H9 (cell line): ENCODE results near the gene TRPM3. TPM values are rescaled to one million over a fixed set of nuclear protein-coding genes. Genes with fewer than 3 reads are reported as not detected.

Experiments
- DNase-seq: peaks from one replicate; pipeline ENCODE4 v3.0.0-alpha.2; 2017
- H2AFZ ChIP-seq: one replicate; pipeline ENCODE4 v1.6.1; 2013; ENCODE audit warnings: mild to moderate bottlenecking, low read length, control low read depth, moderate library complexity
- H2AK5ac ChIP-seq: 2 replicates; pipeline ENCODE4 v1.6.1; 2013; ENCODE audit warnings: low read length, control low read depth, mixed read lengths; ENCODE audit not compliant: insufficient read length
- H2BK120ac ChIP-seq: one replicate; pipeline ENCODE4 v1.6.1; 2013; ENCODE audit warnings: low read depth, mild to moderate bottlenecking, low read length, control low read depth, inconsistent platforms; ENCODE audit not compliant: poor library complexity, severe bottlenecking
- H2BK12ac ChIP-seq: 2 replicates; pipeline ENCODE4 v1.6.1; 2013; ENCODE audit warnings: low read length, control low read depth, mixed read lengths, low read depth; ENCODE audit not compliant: insufficient read length
- H2BK15ac ChIP-seq: 2 replicates; pipeline ENCODE4 v1.6.1; 2013; ENCODE audit warnings: low read depth, low read length, control low read depth
- H2BK20ac ChIP-seq: one replicate; pipeline ENCODE4 v1.6.1; 2013; ENCODE audit warnings: low read depth, mild to moderate bottlenecking, low read length, control low read depth, inconsistent platforms; ENCODE audit not compliant: poor library complexity, severe bottlenecking
- H2BK5ac ChIP-seq: 2 replicates; pipeline ENCODE4 v1.6.1; 2013; ENCODE audit warnings: low read length, control low read depth, mixed read lengths; ENCODE audit not compliant: insufficient read length
- H3K14ac ChIP-seq: 2 replicates; pipeline ENCODE4 v1.6.1; 2013; ENCODE audit warnings: low read length, control low read depth; ENCODE audit not compliant: insufficient read depth
- H3K18ac ChIP-seq: 2 replicates; pipeline ENCODE4 v1.6.1; 2013; ENCODE audit warnings: low read depth, mild to moderate bottlenecking, mixed read lengths, low read length, control low read depth; ENCODE audit not compliant: insufficient read length
- H3K23ac ChIP-seq: 2 replicates; pipeline ENCODE4 v1.6.1; 2013; ENCODE audit warnings: low read length, control low read depth, mixed read lengths, low read depth; ENCODE audit not compliant: insufficient read length
- H3K23me2 ChIP-seq: 2 replicates; pipeline ENCODE4 v1.6.1; 2013; ENCODE audit warnings: low read depth, mild to moderate bottlenecking, mixed read lengths, low read length, control low read depth; ENCODE audit not compliant: insufficient read length, poor library complexity, severe bottlenecking
- H3K27ac ChIP-seq: 2 replicates; pipeline ENCODE4 v1.5.1; 2013; ENCODE audit warnings: low read length, control low read depth, mixed read lengths, low read depth; ENCODE audit not compliant: insufficient read length
- H3K27me3 ChIP-seq: 2 replicates; pipeline ENCODE4 v1.6.1; 2013; ENCODE audit warnings: low read length, control low read depth, inconsistent platforms; ENCODE audit not compliant: insufficient read depth
- H3K4ac ChIP-seq: 2 replicates; pipeline ENCODE4 v1.6.1; 2013; ENCODE audit warnings: low read depth, mild to moderate bottlenecking, control low read depth, inconsistent platforms, low read length, moderate library complexity
- H3K4me1 ChIP-seq: 2 replicates; pipeline ENCODE4 v1.6.1; 2013; ENCODE audit warnings: low read length, control low read depth, inconsistent platforms; ENCODE audit not compliant: insufficient read depth
- H3K4me2 ChIP-seq: 2 replicates; pipeline ENCODE4 v1.6.1; 2013; ENCODE audit warnings: low read length, control low read depth, mixed read lengths; ENCODE audit not compliant: insufficient read length, insufficient read depth
- H3K56ac ChIP-seq: 2 replicates; pipeline ENCODE4 v1.6.1; 2013; ENCODE audit warnings: low read depth, mild to moderate bottlenecking, mixed read lengths, low read length, control low read depth; ENCODE audit not compliant: insufficient read length
- H3K79me1 ChIP-seq: 2 replicates; pipeline ENCODE4 v1.6.1; 2013; ENCODE audit warnings: low read depth, mild to moderate bottlenecking, moderate library complexity, low read length, control low read depth, inconsistent platforms; ENCODE audit not compliant: insufficient read depth, poor library complexity, severe bottlenecking
- H3K79me2 ChIP-seq: 2 replicates; pipeline ENCODE4 v1.6.1; 2013; ENCODE audit warnings: low read length, control low read depth, inconsistent platforms; ENCODE audit not compliant: insufficient read depth
- H3K9ac ChIP-seq: 2 replicates; pipeline ENCODE4 v1.6.1; 2013; ENCODE audit warnings: low read length, control low read depth, mixed read lengths; ENCODE audit not compliant: insufficient read length; ENCODE audit errors: extremely low read depth
- H3K9me3 ChIP-seq: one replicate; pipeline ENCODE4 v1.6.1; 2013; ENCODE audit warnings: low read depth, low read length, inconsistent platforms; ENCODE audit not compliant: control insufficient read depth
- H3T11ph ChIP-seq: one replicate; pipeline ENCODE4 v1.6.1; 2013; ENCODE audit warnings: mild to moderate bottlenecking, low read length, control low read depth, inconsistent platforms
- H4K20me1 ChIP-seq: one replicate; pipeline ENCODE4 v1.6.1; 2013; ENCODE audit not compliant: control insufficient read depth, insufficient read length, insufficient read depth
- H4K5ac ChIP-seq: 2 replicates; pipeline ENCODE4 v1.6.1; 2013; ENCODE audit warnings: low read depth, mild to moderate bottlenecking, mixed read lengths, low read length, control low read depth; ENCODE audit not compliant: insufficient read length
- H4K8ac ChIP-seq: replicated peaks from 2 replicates; pipeline ENCODE4 v1.6.1; 2013; ENCODE audit warnings: low read length, control low read depth, mixed read lengths, low read depth; ENCODE audit not compliant: insufficient read length
- H4K91ac ChIP-seq: 2 replicates; pipeline ENCODE4 v1.6.1; 2013; ENCODE audit warnings: low read depth, mild to moderate bottlenecking, moderate library complexity, mixed read lengths, low read length, control low read depth; ENCODE audit not compliant: insufficient read length
- H3K27ac Mint-ChIP-seq, 3 experiments: 2 replicates in 2 of 3; 3 replicates in 1 of 3; pipeline ENCODE4 v1.8.0; 2020 to 2021; ENCODE audit warnings: mixed read lengths in 3 of 3, mild to moderate bottlenecking in 1 of 3, moderate library complexity in 1 of 3
- H3K27me3 Mint-ChIP-seq: 2 replicates; pipeline ENCODE4 v1.8.0; 2021; ENCODE audit warnings: low read depth, mild to moderate bottlenecking, moderate library complexity, mixed read lengths
- H3K36me3 Mint-ChIP-seq, 3 experiments: 2 replicates in 2 of 3; 3 replicates in 1 of 3; pipeline ENCODE4 v1.8.0; 2020 to 2021; ENCODE audit warnings: low read depth in 3 of 3, mixed read lengths in 3 of 3; ENCODE audit not compliant: insufficient read depth in 1 of 3
- H3K4me1 Mint-ChIP-seq, 2 experiments: 2 replicates each; pipeline ENCODE4 v1.8.0; 2020; ENCODE audit warnings: mixed read lengths in 2 of 2
- H3K4me3 Mint-ChIP-seq, 2 experiments: 2 replicates in 1 of 2; 3 replicates in 1 of 2; pipeline ENCODE4 v1.8.0; 2020 to 2021; ENCODE audit warnings: mild to moderate bottlenecking in 2 of 2, mixed read lengths in 2 of 2, moderate library complexity in 1 of 2
- H3K9me3 Mint-ChIP-seq, 2 experiments: 2 replicates in 1 of 2; 3 replicates in 1 of 2; pipeline ENCODE4 v1.8.0; 2020; ENCODE audit warnings: mild to moderate bottlenecking in 2 of 2, mixed read lengths in 2 of 2, moderate library complexity in 1 of 2
- CTCF ChIP-seq: fragments of 200-600 bp; sonication (generic); conservative IDR thresholded peaks from 3 replicates; pipeline ENCODE4 v1.8.0; 2021; ENCODE audit warnings: antibody characterized with exemption, mild to moderate bottlenecking
- WGBS: extraction: QIAGEN DNeasy Blood & Tissue Kit; methylation state at CpG from one replicate; pipeline ENCODE4 v1.1.7; 2013; ENCODE audit warnings: missing lambda C conversion rate, low lambda C conversion rate, mixed read lengths; ENCODE audit not compliant: insufficient read length; ENCODE audit errors: extremely low coverage; 5-methylcytosine and 5-hydroxymethylcytosine counted together
- total RNA-seq: library from RNA; stranded (reverse); gene quantifications from 2 replicates; pipeline ENCODE4 v1.2.1, GENCODE V29; 2021

Gene TRPM3
- total RNA-seq, 1 experiment from 2014 or later, result 10.3 TPM

DNA sequence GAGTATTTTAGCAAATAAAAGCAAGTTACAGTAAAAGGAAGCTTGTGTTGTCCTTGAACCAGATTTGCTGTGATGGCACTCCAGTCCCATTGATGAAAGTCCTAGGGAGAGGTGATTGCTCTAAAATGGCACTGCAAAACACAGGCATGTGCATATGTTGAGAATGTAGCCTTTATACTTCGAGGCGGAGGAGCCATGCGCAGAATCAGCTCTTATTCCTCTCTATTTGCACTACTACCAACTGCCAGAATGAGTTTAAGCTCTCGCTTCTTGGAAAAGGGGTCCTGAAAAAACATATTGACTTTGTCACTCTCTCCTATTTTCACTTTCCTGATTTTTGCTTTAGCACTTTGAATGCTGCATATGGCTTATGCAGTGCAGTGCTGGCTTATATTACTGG, 429.0 kb downstream of the TRPM3 start:
- Histone ChIP-seq H3K9me3 (no peaks in the 10 kb centered on the region), H2BK12ac (no peak overlapping the region), H3K14ac (no peak overlapping the region), H3K56ac (no peak overlapping the region), H3K23ac (no peak overlapping the region), H3K18ac (no peak overlapping the region), H2BK120ac (no peak overlapping the region), H3K23me2 (no peaks in the 10 kb centered on the region), H3T11ph (no peak overlapping the region), H2AK5ac (no peak overlapping the region), H3K9ac (no peak overlapping the region), H2BK15ac (no peak overlapping the region), H4K91ac (no peak overlapping the region), H2BK5ac (no peak overlapping the region), H3K4ac (no peak overlapping the region), H3K79me1 (no peaks in the 10 kb centered on the region), H4K8ac (no peak overlapping the region), H2BK20ac (no peak overlapping the region), H3K4me1 (no peaks in the 10 kb centered on the region), H2AFZ (no peak overlapping the region), H3K79me2 (no peaks in the 10 kb centered on the region), H3K27me3 (no peaks in the 10 kb centered on the region), H3K4me2 (no peak overlapping the region), H4K5ac (no peak overlapping the region), H4K20me1 (no peaks in the 10 kb centered on the region), H3K27ac (no peak overlapping the region)
- WGBS, result no CpG with 5 or more reads among the region's 4 CpGs
- Mint-ChIP-seq H3K4me3 (no peak overlapping the region), H3K36me3 (no peaks in the 10 kb centered on the region), H3K9me3 (no peaks in the 10 kb centered on the region), H3K27me3 (no peaks in the 10 kb centered on the region; the same call in none of the 2 replicates), H3K27ac (no peak overlapping the region), H3K4me1 (peaks cover 21 to 34% of the 10 kb centered on the region in 2 experiments)
- DNase-seq, result no peak
- TF ChIP-seq CTCF, result no peak
